CD4-positive, alpha-beta T cell (primary cell): ENCODE data around the gene MFSD6. TPM values are rescaled to one million over a fixed set of nuclear protein-coding genes. Genes with fewer than 3 reads are reported as not detected.

Experiments
- ATAC-seq: fragments of 200-7000 bp; cut with Tn5 transposase; one replicate; pipeline ENCODE4 v1.10.0; 2022; ENCODE audit warnings: mild to moderate bottlenecking; ENCODE audit not compliant: poor library complexity
- CTCF ChIA-PET: fragments of 350-600 bp; sonication (Branson Sonifier 250); formaldehyde crosslinking; loops from one replicate; lab custom pipeline; 2021; ENCODE audit warnings: antibody characterized with exemption, inconsistent platforms; lab: Charles Lee
- POLR2A ChIA-PET: fragments of 350-600 bp; sonication (Branson Sonifier 250); formaldehyde crosslinking; loops from one replicate; lab custom pipeline; 2021; ENCODE audit warnings: antibody characterized with exemption, inconsistent platforms; lab: Charles Lee
- DNase-seq, 14 experiments: peaks; one replicate each; pipeline ENCODE4 v3.0.0-alpha.2; 2013 to 2020; ENCODE audit warnings: mixed read lengths in 2 of 14
- H3K27ac ChIP-seq, 2 donors: one replicate each; pipeline versions ENCODE4 v1.5.1 to v1.7.0; 2013; ENCODE audit warnings: low read length in 2 of 2, low read depth in 1 of 2, mild to moderate bottlenecking in 1 of 2
- H3K27me3 ChIP-seq, 2 experiments: 1 replicate in 1 of 2; 2 replicates in 1 of 2; pipeline versions ENCODE4 v1.6.1 to v1.7.0; 2013; ENCODE audit warnings: low read length in 2 of 2, control low read depth in 1 of 2, mild to moderate bottlenecking in 1 of 2, moderate library complexity in 1 of 2; ENCODE audit not compliant: insufficient read depth in 2 of 2, control insufficient read depth in 1 of 2
- H3K36me3 ChIP-seq: one replicate; pipeline ENCODE4 v1.6.1; 2013; ENCODE audit warnings: low read length, control low read depth; ENCODE audit not compliant: insufficient read depth
- H3K4me1 ChIP-seq: one replicate; pipeline ENCODE4 v1.6.1; 2013; ENCODE audit warnings: low read length, control low read depth; ENCODE audit not compliant: insufficient read depth
- H3K4me3 ChIP-seq: one replicate; pipeline ENCODE4 v1.5.1; 2013; ENCODE audit warnings: mild to moderate bottlenecking, low read length, moderate library complexity
- H3K9me3 ChIP-seq, 2 experiments: 1 replicate in 1 of 2; 2 replicates in 1 of 2; pipeline versions ENCODE4 v1.6.1 to v1.7.0; 2013; ENCODE audit warnings: low read length in 2 of 2, mild to moderate bottlenecking in 2 of 2, control low read depth in 1 of 2, moderate library complexity in 1 of 2; ENCODE audit not compliant: control insufficient read depth in 1 of 2, insufficient read depth in 1 of 2
- H3K27ac Mint-ChIP-seq: one replicate; pipeline ENCODE4 v1.8.0; 2020; ENCODE audit warnings: mixed read lengths
- H3K27me3 Mint-ChIP-seq: one replicate; pipeline ENCODE4 v1.8.0; 2021; ENCODE audit warnings: mixed read lengths
- H3K36me3 Mint-ChIP-seq: one replicate; pipeline ENCODE4 v1.8.0; 2021; ENCODE audit warnings: low read depth, mixed read lengths
- H3K4me1 Mint-ChIP-seq: one replicate; pipeline ENCODE4 v1.8.0; 2021; ENCODE audit warnings: low read depth, mixed read lengths
- H3K4me3 Mint-ChIP-seq: one replicate; pipeline ENCODE4 v1.8.0; 2020; ENCODE audit warnings: mild to moderate bottlenecking, mixed read lengths
- H3K9me3 Mint-ChIP-seq: one replicate; pipeline ENCODE4 v1.8.0; 2020; ENCODE audit warnings: mixed read lengths
- intact Hi-C, 2 experiments: fragments of 100-400 bp; cut with DNase I in 1 of 2; cut with micrococcal nuclease in 1 of 2; formaldehyde crosslinking; loops; one replicate each; pipeline versions ENCODE4 v1.15.1 to v1.9.0; 2023 to 2025; cut with DNase I, micrococcal nuclease
- total RNA-seq, 174 experiments: library from RNA in 2 of 174; stranded (reverse) in 2 of 174; gene quantifications; one replicate each; pipeline ENCODE4 v1.2.3 and lab custom pipeline; 2021 to 2026
- TF ChIP-seq, protein P1 (sequence below): fragments of 200-600 bp; IDR thresholded peaks from one replicate; pipeline ENCODE4 v1.8.0; 2022; ENCODE audit warnings: antibody characterized with exemption, mild to moderate bottlenecking

The MFSD6 gene
- total RNA-seq, 2 experiments from 2014 or later = 41.2 to 47.8 TPM

- Histone ChIP-seq H3K4me1 (peaks cover 17% of the 10 kb centered on the region), H3K4me3 (no peak overlapping the region), H3K27me3 (no peaks in the 10 kb centered on the region), H3K9me3 (no peaks in the 10 kb centered on the region), H3K36me3 (peaks cover 11% of the 10 kb centered on the region), H3K27ac (no peak overlapping the region)
- POLR2A ChIA-PET = no interaction called here
- Mint-ChIP-seq H3K27ac (no peak overlapping the region), H3K36me3 (peaks cover 52% of the 10 kb centered on the region), H3K9me3 (no peaks in the 10 kb centered on the region), H3K4me3 (peak overlapping the region; percentile 9), H3K4me1 (peaks cover 93% of the 10 kb centered on the region), H3K27me3 (no peaks in the 10 kb centered on the region)
- TF ChIP-seq, protein P1, sequence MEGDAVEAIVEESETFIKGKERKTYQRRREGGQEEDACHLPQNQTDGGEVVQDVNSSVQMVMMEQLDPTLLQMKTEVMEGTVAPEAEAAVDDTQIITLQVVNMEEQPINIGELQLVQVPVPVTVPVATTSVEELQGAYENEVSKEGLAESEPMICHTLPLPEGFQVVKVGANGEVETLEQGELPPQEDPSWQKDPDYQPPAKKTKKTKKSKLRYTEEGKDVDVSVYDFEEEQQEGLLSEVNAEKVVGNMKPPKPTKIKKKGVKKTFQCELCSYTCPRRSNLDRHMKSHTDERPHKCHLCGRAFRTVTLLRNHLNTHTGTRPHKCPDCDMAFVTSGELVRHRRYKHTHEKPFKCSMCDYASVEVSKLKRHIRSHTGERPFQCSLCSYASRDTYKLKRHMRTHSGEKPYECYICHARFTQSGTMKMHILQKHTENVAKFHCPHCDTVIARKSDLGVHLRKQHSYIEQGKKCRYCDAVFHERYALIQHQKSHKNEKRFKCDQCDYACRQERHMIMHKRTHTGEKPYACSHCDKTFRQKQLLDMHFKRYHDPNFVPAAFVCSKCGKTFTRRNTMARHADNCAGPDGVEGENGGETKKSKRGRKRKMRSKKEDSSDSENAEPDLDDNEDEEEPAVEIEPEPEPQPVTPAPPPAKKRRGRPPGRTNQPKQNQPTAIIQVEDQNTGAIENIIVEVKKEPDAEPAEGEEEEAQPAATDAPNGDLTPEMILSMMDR = no peak
- no peak for DNase-seq
- CTCF ChIA-PET = no interaction called here
- intact Hi-C loops = no loop called here
- no peak for ATAC-seq
These were observed 34.9 kb downstream of the MFSD6 start for GRCh38 chr2:190443055-190443454.

- POLR2A ChIA-PET = interaction anchor here (0.7 kb wide), 1 partner anchor 11 kb away, joined by 3 read pairs; no protein-coding TSS in a partner anchor
- Histone ChIP-seq H3K36me3 (peaks cover 4% of the 10 kb centered on the region), H3K27me3 (no peaks in the 10 kb centered on the region), H3K4me3 (no peak overlapping the region), H3K27ac (no peak overlapping the region), H3K9me3 (no peaks in the 10 kb centered on the region), H3K4me1 (peaks cover 17% of the 10 kb centered on the region)
- TF ChIP-seq, protein P1 = no peak
- Mint-ChIP-seq H3K36me3 (peaks cover 47% of the 10 kb centered on the region), H3K9me3 (no peaks in the 10 kb centered on the region), H3K4me1 (peaks cover 89% of the 10 kb centered on the region), H3K27ac (no peak overlapping the region), H3K27me3 (no peaks in the 10 kb centered on the region), H3K4me3 (no peak overlapping the region)
- intact Hi-C loops = no loop called here
- ATAC-seq (no peak), DNase-seq (no peak)
- CTCF ChIA-PET = no interaction called here
These were observed 35.8 kb downstream of the MFSD6 start for GRCh38 chr2:190443778-190444481.

- Mint-ChIP-seq H3K9me3 (no peaks in the 10 kb centered on the region), H3K36me3 (peaks cover 39% of the 10 kb centered on the region), H3K4me3 (no peak overlapping the region), H3K4me1 (peaks cover 79% of the 10 kb centered on the region), H3K27me3 (no peaks in the 10 kb centered on the region), H3K27ac (no peak overlapping the region)
- H3K4me3 ChIP-seq = no peak overlapping the region
- POLR2A ChIA-PET = interaction anchor here (2.0 kb wide), 1 partner anchor 38 kb away, joined by 5 read pairs; no protein-coding TSS in a partner anchor
- TF ChIP-seq, protein P1 = no peak
- H3K27me3 ChIP-seq = no peaks in the 10 kb centered on the region
- no peak for ATAC-seq
- H3K27ac ChIP-seq = no peak overlapping the region
- peaks cover 17% of the 10 kb centered on the region for H3K4me1 ChIP-seq
- DNase-seq = no peak
- CTCF ChIA-PET = interaction anchor here (1.1 kb wide), 1 partner anchor 12 kb away, joined by 4 read pairs; no protein-coding TSS in a partner anchor
- intact Hi-C loops = no loop called here
- no peaks in the 10 kb centered on the region for H3K9me3 ChIP-seq
- H3K36me3 ChIP-seq = peaks cover 4% of the 10 kb centered on the region
These were observed 36.8 kb downstream of the MFSD6 start for GRCh38 chr2:190444976-190445375.
